Spleen (tissue), 11 donors: ENCODE data around the gene UNC13B. TPM values are rescaled to one million over a fixed set of nuclear protein-coding genes. Genes with fewer than 3 reads are reported as not detected.
"Not testable (repeated sequence)": the region's sequence is repeated elsewhere in the genome, so short reads cannot be mapped to it uniquely, and the experiment has no call there.

ENCODE experiments used
- DNase-seq: peaks from one replicate; pipeline ENCODE4 v3.0.0-alpha.2; 2020
- H3K27ac ChIP-seq, 8 donors: fragments of 200-600 bp; sonication (generic) in 7 of 8; 1 replicate in 4 of 8; 2 replicates in 4 of 8; pipeline versions ENCODE4 v1.5.0 to v1.8.0; 2016 to 2021; ENCODE audit warnings: inconsistent platforms in 4 of 8, mild to moderate bottlenecking in 4 of 8, moderate library complexity in 1 of 8
- H3K27me3 ChIP-seq, 7 donors: fragments of 200-600 bp; sonication (generic) in 6 of 7; replicated peaks in 1 of 7; 1 replicate in 4 of 7; 2 replicates in 3 of 7; pipeline versions ENCODE4 v1.5.0 to v1.8.0; 2016 to 2021; ENCODE audit warnings: inconsistent platforms in 3 of 7, mild to moderate bottlenecking in 1 of 7
- H3K36me3 ChIP-seq, 6 donors: fragments of 200-600 bp; sonication (generic) in 5 of 6; 1 replicate in 4 of 6; 2 replicates in 2 of 6; pipeline versions ENCODE4 v1.5.0 to v1.8.0; 2016 to 2021; ENCODE audit warnings: inconsistent platforms in 2 of 6
- H3K4me1 ChIP-seq, 6 donors: fragments of 200-600 bp; sonication (generic) in 5 of 6; 1 replicate in 3 of 6; 2 replicates in 3 of 6; pipeline versions ENCODE4 v1.5.0 to v1.8.0; 2016 to 2021; ENCODE audit warnings: inconsistent platforms in 3 of 6
- H3K4me3 ChIP-seq, 8 donors: fragments of 200-600 bp; sonication (generic) in 7 of 8; 1 replicate in 4 of 8; 2 replicates in 4 of 8; pipeline versions ENCODE4 v1.5.0 to v1.8.0; 2016 to 2021; ENCODE audit warnings: inconsistent platforms in 4 of 8, mild to moderate bottlenecking in 4 of 8, moderate library complexity in 2 of 8
- H3K9me3 ChIP-seq, 8 donors: fragments of 200-600 bp; sonication (generic) in 7 of 8; 1 replicate in 4 of 8; 2 replicates in 4 of 8; pipeline versions ENCODE4 v1.5.0 to v1.8.0; 2016 to 2021; ENCODE audit warnings: inconsistent platforms in 4 of 8
- POLR2A ChIP-seq, 3 donors: fragments of 450-650 bp; IDR thresholded peaks; one replicate each; pipeline ENCODE4 v1.5.1; 2017; ENCODE audit warnings: antibody characterized with exemption in 3 of 3, mild to moderate bottlenecking in 1 of 3
- POLR2AphosphoS5 ChIP-seq, 3 donors: sonication (generic); formaldehyde crosslinking; IDR thresholded peaks; one replicate each; pipeline ENCODE4 v1.5.1; 2017; ENCODE audit warnings: antibody characterized with exemption in 3 of 3
- WGBS, 5 donors: extraction: QIAGEN DNeasy Blood & Tissue Kit in 3 of 5; methylation state at CpG; one replicate each; pipeline versions ENCODE4 v1.1.5 to v1.1.7; 2013 to 2018; 5-methylcytosine and 5-hydroxymethylcytosine counted together
- intact Hi-C: fragments of 100-400 bp; cut with DNase I; formaldehyde crosslinking; loops from one replicate; pipeline ENCODE4 v1.15.0; 2023; ENCODE audit warnings: low total_unique reads
- polyA plus RNA-seq, 3 donors: library from polyadenylated mRNA; stranded (reverse); fragments of 200-250 nt; gene quantifications; one replicate each; pipeline ENCODE4 v1.2.1, GENCODE V29; 2013
- total RNA-seq, 7 donors: library from RNA; depleted of rRNA in 3 of 7; stranded (reverse); fragments of >200 nt in 3 of 7; fragmentation: NEBNext Ultra II Directional in 4 of 7; extraction: Animal tissue kit (Norgen Biotek cat#: 25700) in 4 of 7; gene quantifications; one replicate each; pipeline versions ENCODE4 v1.1.0 to v1.2.1, GENCODE V29; 2016 to 2021
- TF ChIP-seq, protein P1 (sequence below), 11 experiments: fragments of 200-600 bp in 7 of 11; fragments of 450-650 bp in 4 of 11; sonication (generic) in 4 of 11; IDR thresholded peaks in 8 of 11; conservative IDR thresholded peaks in 3 of 11; 1 replicate in 7 of 11; 2 replicates in 4 of 11; pipeline versions ENCODE4 v1.4.0 to v1.8.0; 2016 to 2021; ENCODE audit warnings: antibody characterized with exemption in 11 of 11, inconsistent platforms in 4 of 11, mild to moderate bottlenecking in 1 of 11
- donor health status: healthy with polysubstance abuse.
- donor health status: DM: no; HTN: no; CAD: no; lungs with moderate emphysema.
- donor health status: DM: no; HTN: no; CAD: no.
- donor health status: Bipolar disorder and iron deficiency.
- donor health status: healthy.
- donor health status: DM: no; HTN: no; CAD: no.
- donor health status: DM: yes; HTN: yes; CAD: no.

Gene UNC13B
- total and polyA plus RNA-seq, 10 donors: 2.4 to 18.7 (median 12.1) TPM

DNA sequence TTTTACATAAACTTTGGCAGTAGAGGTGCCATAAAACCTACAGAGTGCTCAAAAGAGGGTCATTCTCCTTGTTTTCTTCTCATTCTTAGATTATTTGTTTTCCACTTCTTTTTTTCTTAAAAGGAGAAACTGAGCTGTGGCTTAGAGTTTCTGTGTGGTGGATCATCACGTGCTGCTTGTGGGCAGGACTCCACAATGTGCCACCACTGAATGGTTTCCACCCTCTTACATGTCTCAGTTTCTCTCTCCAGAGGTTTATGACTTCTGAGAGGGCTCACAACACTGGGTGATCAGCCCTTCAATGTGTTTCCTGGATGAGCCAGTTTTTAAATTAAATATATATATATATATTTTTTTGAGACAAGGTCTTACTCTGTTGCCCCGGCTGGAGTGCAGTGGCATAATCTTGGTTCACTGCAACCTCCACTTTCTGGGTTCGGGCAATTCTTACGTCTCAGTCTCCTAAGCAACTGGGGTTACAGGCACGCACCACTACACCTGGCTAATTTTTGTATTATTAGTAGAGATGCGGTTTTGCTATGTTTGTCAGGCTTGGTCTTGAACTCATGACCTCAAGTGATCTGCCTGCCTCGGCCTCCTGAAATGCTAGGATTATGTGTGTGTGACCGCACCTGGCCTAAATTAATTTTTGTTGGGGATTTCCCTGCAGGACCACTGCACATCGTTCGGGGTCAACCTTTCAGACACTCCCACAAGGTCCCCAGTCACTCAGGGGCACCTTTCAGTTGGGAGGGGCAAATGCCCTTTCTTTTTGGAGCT is 3.1 kb upstream of the UNC13B start:
- intact Hi-C loops: no loop called here
- H3K4me1 ChIP-seq: peaks cover 5 to 42% (median 24%) of the 10 kb centered on the region in 6 donors
- H3K36me3 ChIP-seq: no peaks in the 10 kb centered on the region
- H3K4me3 ChIP-seq: no peak overlapping the region
- TF ChIP-seq, protein P1, sequence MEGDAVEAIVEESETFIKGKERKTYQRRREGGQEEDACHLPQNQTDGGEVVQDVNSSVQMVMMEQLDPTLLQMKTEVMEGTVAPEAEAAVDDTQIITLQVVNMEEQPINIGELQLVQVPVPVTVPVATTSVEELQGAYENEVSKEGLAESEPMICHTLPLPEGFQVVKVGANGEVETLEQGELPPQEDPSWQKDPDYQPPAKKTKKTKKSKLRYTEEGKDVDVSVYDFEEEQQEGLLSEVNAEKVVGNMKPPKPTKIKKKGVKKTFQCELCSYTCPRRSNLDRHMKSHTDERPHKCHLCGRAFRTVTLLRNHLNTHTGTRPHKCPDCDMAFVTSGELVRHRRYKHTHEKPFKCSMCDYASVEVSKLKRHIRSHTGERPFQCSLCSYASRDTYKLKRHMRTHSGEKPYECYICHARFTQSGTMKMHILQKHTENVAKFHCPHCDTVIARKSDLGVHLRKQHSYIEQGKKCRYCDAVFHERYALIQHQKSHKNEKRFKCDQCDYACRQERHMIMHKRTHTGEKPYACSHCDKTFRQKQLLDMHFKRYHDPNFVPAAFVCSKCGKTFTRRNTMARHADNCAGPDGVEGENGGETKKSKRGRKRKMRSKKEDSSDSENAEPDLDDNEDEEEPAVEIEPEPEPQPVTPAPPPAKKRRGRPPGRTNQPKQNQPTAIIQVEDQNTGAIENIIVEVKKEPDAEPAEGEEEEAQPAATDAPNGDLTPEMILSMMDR (IDR thresholded peaks at IDR 0.05 in 8 of 11, conservative IDR thresholded peaks at IDR 0.05 in 3 of 11): no peak
- H3K27me3 ChIP-seq: peaks cover 0 to 6% (median 0%) of the 10 kb centered on the region in 7 donors
- no peaks in the 10 kb centered on the region for H3K9me3 ChIP-seq
- 71 to 85% (median 80%) methylated on average over 10 of the region's 10 CpGs for WGBS, 5 donors
- H3K27ac ChIP-seq: peak overlapping the region in 1 of 8 donors; percentile 7
- DNase-seq: no peak

DNA sequence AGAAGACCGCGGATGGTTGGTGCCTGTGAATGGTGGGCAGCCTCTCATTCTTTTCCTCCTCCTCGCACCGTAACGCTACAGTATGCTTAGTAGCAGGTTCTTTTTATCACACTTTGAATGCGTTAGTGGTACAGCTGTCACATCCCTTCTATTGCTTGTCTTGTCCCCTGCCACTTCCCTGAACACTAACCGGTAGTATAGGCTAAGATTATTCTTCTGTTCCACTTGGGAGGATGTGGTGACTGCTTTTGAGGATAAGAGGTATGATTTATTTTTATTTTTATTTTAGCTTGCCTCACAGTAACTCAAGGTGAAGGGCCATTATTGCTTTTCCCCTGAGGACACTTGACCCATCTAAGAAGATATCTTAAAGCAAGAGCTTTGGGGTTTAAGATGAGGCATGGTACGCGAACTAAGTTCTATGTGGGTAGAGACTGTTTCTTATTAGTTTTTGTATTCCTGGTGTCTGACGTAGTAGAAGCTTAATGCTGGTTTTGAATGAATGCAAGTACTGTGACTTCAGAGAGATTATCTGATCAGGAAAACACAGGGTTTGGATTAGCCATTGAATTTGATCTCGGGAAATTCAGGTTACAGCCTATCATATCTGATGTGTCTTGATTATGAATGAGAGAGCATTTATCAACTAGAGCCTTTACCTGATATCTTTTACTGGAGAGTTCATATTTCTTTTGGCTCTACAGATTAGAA is 951 bp downstream of the UNC13B start:
- WGBS, 5 donors: 33 to 35% (median 34%) methylated on average over 11 of the region's 11 CpGs
- Histone ChIP-seq H3K27me3 (peaks cover 0 to 6% (median 0%) of the 10 kb centered on the region in 7 donors), H3K27ac (peak overlapping the region in 7 of 8 donors; percentile 75 to 91 (median 88)), H3K9me3 (no peaks in the 10 kb centered on the region), H3K4me3 (peak overlapping the region; percentile 75 to 93 (median 84)), H3K36me3 (no peaks in the 10 kb centered on the region), H3K4me1 (peaks cover 5 to 42% (median 24%) of the 10 kb centered on the region in 6 donors)
- intact Hi-C loops: loop anchor here (10.0 kb wide), 1 partner anchor 92 kb away; no protein-coding TSS in a partner anchor
- TF ChIP-seq, protein P1 (IDR thresholded peaks at IDR 0.05 in 8 of 11, conservative IDR thresholded peaks at IDR 0.05 in 3 of 11): no peak
- TF ChIP-seq POLR2A (IDR thresholded peaks at IDR 0.05) (no peak), POLR2AphosphoS5 (IDR thresholded peaks at IDR 0.05) (no peak)
- DNase-seq: no peak

DNA sequence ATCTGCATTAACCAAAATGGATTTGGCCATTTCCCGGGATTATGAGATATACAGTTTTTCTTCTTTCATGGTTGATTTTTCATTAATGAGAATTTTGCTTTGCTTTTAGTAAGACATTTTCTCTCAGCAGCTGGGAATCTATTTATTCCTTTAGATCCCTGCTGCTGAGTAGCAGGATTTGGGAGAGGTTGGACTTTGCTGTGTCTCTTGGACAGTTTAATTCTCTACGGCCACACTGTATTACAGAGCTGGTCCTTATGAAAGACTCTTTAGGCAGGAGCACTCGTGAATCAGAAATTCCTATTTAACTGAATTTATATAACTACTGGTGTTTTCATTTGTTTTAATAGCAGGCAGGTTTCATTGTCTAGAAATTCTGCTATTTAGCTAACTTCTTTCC is 1.6 kb downstream of the UNC13B start:
- H3K4me1 ChIP-seq: peaks cover 5 to 42% (median 24%) of the 10 kb centered on the region in 6 donors
- peaks cover 0 to 6% (median 0%) of the 10 kb centered on the region in 7 donors for H3K27me3 ChIP-seq
- TF ChIP-seq, protein P1 (IDR thresholded peaks at IDR 0.05 in 8 of 11, conservative IDR thresholded peaks at IDR 0.05 in 3 of 11): no peak
- no peak for TF ChIP-seq POLR2AphosphoS5 (IDR thresholded peaks at IDR 0.05)
- TF ChIP-seq POLR2A (IDR thresholded peaks at IDR 0.05): no peak
- H3K9me3 ChIP-seq: no peaks in the 10 kb centered on the region
- no peaks in the 10 kb centered on the region for H3K36me3 ChIP-seq
- DNase-seq: no peak
- no peak overlapping the region for H3K4me3 ChIP-seq
- H3K27ac ChIP-seq: no peak overlapping the region
- WGBS, 5 donors: 90 to 97% (median 91%) methylated on average over 3 of the region's 3 CpGs
- intact Hi-C loops: loop anchor here (10.0 kb wide), 1 partner anchor 91 kb away; no protein-coding TSS in a partner anchor

DNA sequence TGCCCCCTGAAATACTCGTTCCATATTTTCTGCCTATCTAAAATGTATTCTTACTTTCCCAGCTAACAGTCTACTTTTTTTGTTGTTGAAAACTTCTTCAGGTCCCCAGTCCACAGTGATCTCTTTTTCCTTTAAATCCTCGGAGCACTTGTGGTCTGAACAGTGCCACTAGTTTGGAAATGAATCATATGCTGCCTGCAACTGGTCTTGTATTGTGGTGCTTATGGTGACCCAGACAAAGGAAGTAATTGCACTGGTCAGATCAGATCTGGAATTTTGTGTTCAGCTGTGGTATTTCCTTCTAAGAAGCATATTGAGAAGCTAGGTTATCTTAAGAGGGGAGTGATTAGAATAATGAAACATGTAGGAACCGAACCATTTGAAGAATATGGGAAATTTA is 2.9 kb downstream of the UNC13B start:
- Histone ChIP-seq H3K36me3 (no peaks in the 10 kb centered on the region), H3K4me1 (peaks cover 5 to 32% (median 14%) of the 10 kb centered on the region in 6 donors), H3K9me3 (no peaks in the 10 kb centered on the region), H3K27ac (no peak overlapping the region), H3K27me3 (peaks cover 0 to 6% (median 0%) of the 10 kb centered on the region in 7 donors), H3K4me3 (no peak overlapping the region)
- TF ChIP-seq, protein P1 (IDR thresholded peaks at IDR 0.05 in 8 of 11, conservative IDR thresholded peaks at IDR 0.05 in 3 of 11): no peak
- no peak for TF ChIP-seq POLR2AphosphoS5 (IDR thresholded peaks at IDR 0.05)
- 59 to 71% (median 66%) methylated on average over 3 of the region's 3 CpGs for WGBS, 5 donors
- DNase-seq: no peak
- intact Hi-C loops: loop anchor here (10.0 kb wide), 1 partner anchor 90 kb away; no protein-coding TSS in a partner anchor

DNA sequence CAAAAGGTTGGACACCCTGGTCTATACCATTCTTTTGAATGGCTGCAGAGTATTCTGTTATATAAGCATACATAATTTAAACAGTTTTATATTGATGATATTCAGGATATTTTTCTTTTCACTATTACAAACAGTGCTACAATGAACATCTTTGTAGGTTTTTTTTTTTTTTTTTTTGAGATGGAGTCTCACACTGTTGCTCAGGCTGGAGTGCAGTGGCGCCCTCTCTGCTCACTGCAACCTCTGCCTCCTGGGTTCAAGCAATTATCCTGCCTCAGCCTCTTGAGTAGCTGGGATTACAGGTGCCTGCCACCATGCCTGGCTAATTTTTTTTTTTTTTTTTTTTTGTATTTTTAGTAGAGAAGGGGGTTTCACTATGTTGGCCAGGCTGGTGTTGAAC is 5.6 kb downstream of the UNC13B start:
- not testable (repeated sequence) for H3K36me3 ChIP-seq, H3K9me3 ChIP-seq, H3K27me3 ChIP-seq, H3K27ac ChIP-seq, H3K4me3 ChIP-seq, DNase-seq
- peaks cover 0 to 12% (median 7%) of the 10 kb centered on the region in 6 donors for H3K4me1 ChIP-seq
- intact Hi-C loops: loop anchor here (10.0 kb wide), 1 partner anchor 87 kb away; no protein-coding TSS in a partner anchor
- 85 to 100% (median 91%) methylated on average over 1 of the region's 1 CpG for WGBS, 5 donors
